Measurements from ENCODE around the gene ZNF346.

- TF ChIP-seq POLR2AphosphoS5 (IDR thresholded peaks at IDR 0.05), result no peak
- TF ChIP-seq CTCF (IDR thresholded peaks at IDR 0.05), result no peak
- TF ChIP-seq POLR2A (IDR thresholded peaks at IDR 0.05), result no peak
These were observed 13.5 kb downstream of the ZNF346 start for GRCh38 chr5:177035976-177036375.

Data from prostate gland (tissue), 2 donors.